Suppressor macrophage treated with lipopolysaccharide for 4 hours (primary cell): ENCODE data around the gene ZFTA.
A peak's percentile ranks its signal among the peaks of the same experiment; 100 is the strongest.

Experiments
- DNase-seq: peaks from one replicate; pipeline ENCODE4 v3.0.0-alpha.2; 2020

ZFTA gene

GRCh38 chr11:63745304-63746170 is 23.0 kb downstream of the ZFTA start:
- DNase-seq, result no peak

- peak; percentile 88 for DNase-seq
These were observed 29.7 kb downstream of the ZFTA start for GRCh38 chr11:63738720-63739360.

- DNase-seq, result no peak
These were observed 30.9 kb downstream of the ZFTA start for GRCh38 chr11:63737718-63738117.

- DNase-seq, result no peak
These were observed 31.7 kb downstream of the ZFTA start for GRCh38 chr11:63736864-63737263.

GRCh38 chr11:63729326-63729725 is 39.2 kb downstream of the ZFTA start:
- DNase-seq, result no peak

- DNase-seq, result no peak
These were observed 48.0 kb downstream of the ZFTA start for GRCh38 chr11:63720611-63721010.

- DNase-seq, result no peak
These were observed 48.6 kb downstream of the ZFTA start for GRCh38 chr11:63719987-63720386.

GRCh38 chr11:63719001-63719400 is 49.6 kb downstream of the ZFTA start:
- DNase-seq, result no peak
